ENCODE measurements around the gene SMC1B. TPM values are rescaled to one million over a fixed set of nuclear protein-coding genes. Genes with fewer than 3 reads are reported as not detected.
"Not testable (repeated sequence)": the region's sequence is repeated elsewhere in the genome, so short reads cannot be mapped to it uniquely, and the experiment has no call there.

The SMC1B gene
- total and polyA plus RNA-seq, 5 donors from 2014 or later = not detected

DNA sequence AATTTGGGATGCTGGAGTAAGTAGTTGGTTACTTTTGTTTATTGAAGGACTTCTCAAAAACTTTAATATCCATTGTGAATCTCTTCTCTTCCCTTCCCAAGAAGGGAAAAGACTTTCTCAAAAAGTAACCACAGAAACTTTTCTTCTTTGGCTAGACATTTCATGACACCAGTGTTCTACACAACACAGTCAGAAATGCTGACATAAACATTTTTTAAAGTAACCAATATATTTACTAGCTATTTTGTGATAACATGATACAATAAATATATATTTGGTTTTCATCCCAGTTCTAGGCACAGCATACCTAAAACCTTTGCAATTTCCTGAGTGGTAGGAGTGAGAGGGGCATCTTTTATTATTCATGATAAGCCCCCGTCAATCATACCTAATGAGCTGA, 55.9 kb downstream of the SMC1B start:
- no peak overlapping the region for H3K27ac Mint-ChIP-seq
- H3K4me1 Mint-ChIP-seq = peaks cover 0 to 4% (median under 1%) of the 10 kb centered on the region in 4 donors
- no peaks in the 10 kb centered on the region for H3K4me1 ChIP-seq (ENCODE audit: control insufficient read depth, insufficient read depth, low read length, poor library complexity, severe bottlenecking)
- no peaks in the 10 kb centered on the region for H3K36me3 ChIP-seq (ENCODE audit: control insufficient read depth, insufficient read depth, low read length)
- no peak for ATAC-seq (ENCODE audit: low read depth in 2 of 2)
- no peak for DNase-seq
- no peaks in the 10 kb centered on the region for H3K9me3 ChIP-seq (ENCODE audit: control insufficient read depth in 2 of 2, low read length in 2 of 2)
- H3K9me3 Mint-ChIP-seq = peaks cover 0 to 1% (median 0%) of the 10 kb centered on the region in 7 donors
- peaks cover 2% of the 10 kb centered on the region for H3K27me3 ChIP-seq (ENCODE audit: control insufficient read depth, insufficient read depth, low read length)
- H3K27ac ChIP-seq (ENCODE audit: insufficient read depth, low read length, poor library complexity, severe bottlenecking) = no peak overlapping the region
- no peaks in the 10 kb centered on the region for H3K36me3 Mint-ChIP-seq
- no peak overlapping the region for H3K4me3 Mint-ChIP-seq
- H3K27me3 Mint-ChIP-seq = peaks cover 11% of the 10 kb centered on the region
- H3K4me3 ChIP-seq (ENCODE audit: low read depth, low read length) = no peak overlapping the region

- Mint-ChIP-seq H3K4me3 (no peak overlapping the region), H3K27ac (peak overlapping the region in 1 of 3 donors; percentile 38), H3K36me3 (peaks cover 5% of the 10 kb centered on the region), H3K27me3 (no peaks in the 10 kb centered on the region), H3K4me1 (peaks cover 0 to 5% (median 2%) of the 10 kb centered on the region in 4 donors), H3K9me3 (no peaks in the 10 kb centered on the region)
- Histone ChIP-seq H3K9me3 (ENCODE audit: control insufficient read depth in 2 of 2, low read length in 2 of 2) (no peaks in the 10 kb centered on the region), H3K4me1 (ENCODE audit: control insufficient read depth, insufficient read depth, low read length, poor library complexity, severe bottlenecking) (no peaks in the 10 kb centered on the region), H3K36me3 (ENCODE audit: control insufficient read depth, insufficient read depth, low read length) (no peaks in the 10 kb centered on the region), H3K27me3 (ENCODE audit: control insufficient read depth, insufficient read depth, low read length) (no peaks in the 10 kb centered on the region), H3K27ac (ENCODE audit: insufficient read depth, low read length, poor library complexity, severe bottlenecking) (no peak overlapping the region), H3K4me3 (ENCODE audit: low read depth, low read length) (no peak overlapping the region)
- ATAC-seq (ENCODE audit: low read depth in 2 of 2) = no peak
- peak in 1 of 3 donors; percentile 13 for DNase-seq
These were observed 59.6 kb downstream of the SMC1B start for GRCh38 chr22:45353786-45354185.

GRCh38 chr22:45352757-45353156, 60.6 kb downstream of the SMC1B start:
- H3K27me3 ChIP-seq (ENCODE audit: control insufficient read depth, insufficient read depth, low read length); H3K4me1 ChIP-seq (ENCODE audit: control insufficient read depth, insufficient read depth, low read length, poor library complexity, severe bottlenecking); H3K4me3 Mint-ChIP-seq; H3K9me3 Mint-ChIP-seq; H3K27me3 Mint-ChIP-seq; H3K27ac Mint-ChIP-seq; H3K36me3 Mint-ChIP-seq; H3K4me3 ChIP-seq (ENCODE audit: low read depth, low read length); H3K4me1 Mint-ChIP-seq; DNase-seq; ATAC-seq (ENCODE audit: low read depth in 2 of 2); H3K9me3 ChIP-seq (ENCODE audit: control insufficient read depth in 2 of 2, low read length in 2 of 2); H3K36me3 ChIP-seq (ENCODE audit: control insufficient read depth, insufficient read depth, low read length); H3K27ac ChIP-seq (ENCODE audit: insufficient read depth, low read length, poor library complexity, severe bottlenecking): not testable (repeated sequence)

- H3K4me3 ChIP-seq (ENCODE audit: low read depth, low read length) = no peak overlapping the region
- Mint-ChIP-seq H3K27ac (no peak overlapping the region), H3K36me3 (peaks cover 9% of the 10 kb centered on the region), H3K9me3 (no peaks in the 10 kb centered on the region), H3K4me1 (peaks cover 0 to 5% (median 2%) of the 10 kb centered on the region in 4 donors), H3K4me3 (no peak overlapping the region), H3K27me3 (no peaks in the 10 kb centered on the region)
- H3K27ac ChIP-seq (ENCODE audit: insufficient read depth, low read length, poor library complexity, severe bottlenecking) = no peak overlapping the region
- H3K4me1 ChIP-seq (ENCODE audit: control insufficient read depth, insufficient read depth, low read length, poor library complexity, severe bottlenecking) = no peaks in the 10 kb centered on the region
- H3K36me3 ChIP-seq (ENCODE audit: control insufficient read depth, insufficient read depth, low read length) = no peaks in the 10 kb centered on the region
- no peak for DNase-seq
- no peak for ATAC-seq (ENCODE audit: low read depth in 2 of 2)
- H3K9me3 ChIP-seq (ENCODE audit: control insufficient read depth in 2 of 2, low read length in 2 of 2) = no peaks in the 10 kb centered on the region
- no peaks in the 10 kb centered on the region for H3K27me3 ChIP-seq (ENCODE audit: control insufficient read depth, insufficient read depth, low read length)
These were observed 61.4 kb downstream of the SMC1B start for GRCh38 chr22:45351956-45352355.

DNA sequence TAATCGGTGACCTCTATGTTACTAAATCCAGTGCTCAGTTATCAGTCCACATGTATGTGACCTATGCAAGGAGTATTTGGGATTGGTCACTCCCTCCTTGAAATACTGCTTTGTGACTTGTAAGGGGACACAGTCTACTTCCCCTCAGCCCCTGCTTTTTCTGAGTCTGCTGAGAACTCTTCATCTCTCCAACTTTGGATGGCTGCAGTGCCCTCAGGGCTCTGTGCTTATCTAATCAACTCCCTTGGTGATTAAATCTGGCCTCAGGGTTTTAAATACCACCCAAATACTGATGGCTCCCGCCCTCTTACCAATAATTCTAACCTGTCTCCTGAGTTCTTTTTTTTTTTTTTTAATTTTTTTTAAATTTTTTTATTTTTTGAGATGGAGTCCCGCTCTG, 63.5 kb downstream of the SMC1B start:
- Histone ChIP-seq H3K4me3 (ENCODE audit: low read depth, low read length) (no peak overlapping the region), H3K36me3 (ENCODE audit: control insufficient read depth, insufficient read depth, low read length) (peaks cover 13% of the 10 kb centered on the region), H3K9me3 (ENCODE audit: control insufficient read depth in 2 of 2, low read length in 2 of 2) (no peaks in the 10 kb centered on the region), H3K27me3 (ENCODE audit: control insufficient read depth, insufficient read depth, low read length) (no peaks in the 10 kb centered on the region), H3K27ac (ENCODE audit: insufficient read depth, low read length, poor library complexity, severe bottlenecking) (no peak overlapping the region), H3K4me1 (ENCODE audit: control insufficient read depth, insufficient read depth, low read length, poor library complexity, severe bottlenecking) (no peaks in the 10 kb centered on the region)
- H3K27ac Mint-ChIP-seq = no peak overlapping the region
- DNase-seq (no peak), ATAC-seq (ENCODE audit: low read depth in 2 of 2) (no peak)
- H3K4me1 Mint-ChIP-seq = peaks cover 0 to 4% (median 2%) of the 10 kb centered on the region in 4 donors
- no peaks in the 10 kb centered on the region for H3K9me3 Mint-ChIP-seq
- peaks cover 21% of the 10 kb centered on the region for H3K36me3 Mint-ChIP-seq
- no peak overlapping the region for H3K4me3 Mint-ChIP-seq
- H3K27me3 Mint-ChIP-seq = no peaks in the 10 kb centered on the region

GRCh38 chr22:45344334-45344733, 69.1 kb downstream of the SMC1B start:
- H3K27ac Mint-ChIP-seq = peak overlapping the region; percentile 21 to 77 (median 63)
- no peak overlapping the region for H3K27ac ChIP-seq (ENCODE audit: insufficient read depth, low read length, poor library complexity, severe bottlenecking)
- no peaks in the 10 kb centered on the region for H3K4me1 ChIP-seq (ENCODE audit: control insufficient read depth, insufficient read depth, low read length, poor library complexity, severe bottlenecking)
- no peak overlapping the region for H3K4me3 Mint-ChIP-seq
- peaks cover 40% of the 10 kb centered on the region for H3K36me3 Mint-ChIP-seq
- H3K4me3 ChIP-seq (ENCODE audit: low read depth, low read length) = no peak overlapping the region
- H3K9me3 ChIP-seq (ENCODE audit: control insufficient read depth in 2 of 2, low read length in 2 of 2) = no peaks in the 10 kb centered on the region
- DNase-seq = no peak
- ATAC-seq (ENCODE audit: low read depth in 2 of 2) = no peak
- no peaks in the 10 kb centered on the region for H3K9me3 Mint-ChIP-seq
- no peaks in the 10 kb centered on the region for H3K27me3 Mint-ChIP-seq
- H3K36me3 ChIP-seq (ENCODE audit: control insufficient read depth, insufficient read depth, low read length) = peaks cover 50% of the 10 kb centered on the region
- H3K4me1 Mint-ChIP-seq = peaks cover 5 to 12% (median 6%) of the 10 kb centered on the region in 4 donors
- H3K27me3 ChIP-seq (ENCODE audit: control insufficient read depth, insufficient read depth, low read length) = no peaks in the 10 kb centered on the region

DNA sequence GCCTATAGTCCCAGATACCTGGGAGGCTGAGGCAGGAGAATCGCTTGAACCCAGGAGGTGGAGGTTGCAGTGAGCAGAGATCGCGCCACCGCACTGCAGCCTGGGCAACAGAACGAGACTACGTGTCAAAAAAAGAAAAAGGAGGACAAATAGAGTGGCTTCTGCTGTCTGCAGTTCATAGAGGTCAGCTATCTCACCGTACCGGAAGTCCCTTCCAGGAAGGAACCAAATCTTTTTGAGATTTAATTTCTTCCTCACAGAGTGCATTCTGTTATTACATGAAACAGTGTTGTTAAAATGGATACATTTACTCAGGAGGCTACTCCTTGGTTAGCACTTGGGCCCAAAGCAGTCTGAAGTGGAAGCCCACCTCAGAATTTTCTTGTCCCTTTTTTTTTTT, 70.3 kb downstream of the SMC1B start:
- H3K36me3 Mint-ChIP-seq = peaks cover 39% of the 10 kb centered on the region
- Histone ChIP-seq H3K4me3 (ENCODE audit: low read depth, low read length) (no peak overlapping the region), H3K36me3 (ENCODE audit: control insufficient read depth, insufficient read depth, low read length) (peaks cover 58% of the 10 kb centered on the region), H3K27me3 (ENCODE audit: control insufficient read depth, insufficient read depth, low read length) (no peaks in the 10 kb centered on the region), H3K4me1 (ENCODE audit: control insufficient read depth, insufficient read depth, low read length, poor library complexity, severe bottlenecking) (no peaks in the 10 kb centered on the region), H3K9me3 (ENCODE audit: control insufficient read depth in 2 of 2, low read length in 2 of 2) (no peaks in the 10 kb centered on the region), H3K27ac (ENCODE audit: insufficient read depth, low read length, poor library complexity, severe bottlenecking) (no peak overlapping the region)
- H3K9me3 Mint-ChIP-seq = no peaks in the 10 kb centered on the region
- H3K27ac Mint-ChIP-seq = peak overlapping the region; percentile 43 to 81 (median 68)
- no peaks in the 10 kb centered on the region for H3K27me3 Mint-ChIP-seq
- no peak for DNase-seq
- H3K4me1 Mint-ChIP-seq = peaks cover 5 to 12% (median 6%) of the 10 kb centered on the region in 4 donors
- no peak for ATAC-seq (ENCODE audit: low read depth in 2 of 2)
- no peak overlapping the region for H3K4me3 Mint-ChIP-seq

DNA sequence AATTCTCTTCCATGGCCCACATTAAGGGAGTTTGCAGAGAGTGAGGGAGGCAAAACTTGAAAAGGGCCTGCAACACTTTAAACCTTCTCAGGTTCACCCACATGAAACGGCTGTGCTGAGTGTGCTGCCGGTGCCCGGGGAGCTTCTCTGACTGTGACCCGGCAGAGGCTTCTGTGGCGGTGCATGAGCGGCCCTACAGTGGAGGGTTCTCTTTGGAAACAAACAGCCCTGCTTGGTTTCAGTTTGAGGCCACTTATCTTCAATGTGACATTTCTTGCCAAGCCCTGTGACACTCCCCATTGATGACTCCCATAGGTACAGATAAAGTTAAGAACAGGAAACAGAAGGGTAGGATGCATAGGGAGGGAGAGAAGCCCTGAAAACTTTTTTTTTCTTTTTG, 71.9 kb downstream of the SMC1B start:
- no peak overlapping the region for H3K27ac ChIP-seq (ENCODE audit: insufficient read depth, low read length, poor library complexity, severe bottlenecking)
- H3K36me3 ChIP-seq (ENCODE audit: control insufficient read depth, insufficient read depth, low read length) = peaks cover 64% of the 10 kb centered on the region
- H3K4me1 Mint-ChIP-seq = peaks cover 5 to 18% (median 6%) of the 10 kb centered on the region in 4 donors

More for the DNA sequence above, 71.9 kb downstream of the SMC1B start:
- H3K27me3 Mint-ChIP-seq = no peaks in the 10 kb centered on the region
- ATAC-seq (ENCODE audit: low read depth in 2 of 2) = peak; percentile 62 to 93
- H3K4me3 ChIP-seq (ENCODE audit: low read depth, low read length) = no peak overlapping the region
- no peaks in the 10 kb centered on the region for H3K27me3 ChIP-seq (ENCODE audit: control insufficient read depth, insufficient read depth, low read length)
- H3K9me3 ChIP-seq (ENCODE audit: control insufficient read depth in 2 of 2, low read length in 2 of 2) = no peaks in the 10 kb centered on the region
- peaks cover 39% of the 10 kb centered on the region for H3K36me3 Mint-ChIP-seq
- no peaks in the 10 kb centered on the region for H3K9me3 Mint-ChIP-seq
- H3K4me3 Mint-ChIP-seq = peak overlapping the region in 3 of 4 donors; percentile 5 to 56 (median 27)
- no peaks in the 10 kb centered on the region for H3K4me1 ChIP-seq (ENCODE audit: control insufficient read depth, insufficient read depth, low read length, poor library complexity, severe bottlenecking)
- DNase-seq = peak in 2 of 3 donors; percentile 63 to 71
- peak overlapping the region; percentile 89 to 97 (median 93) for H3K27ac Mint-ChIP-seq
